ENCODE results near the gene DDOST. TPM values are rescaled to one million over a fixed set of nuclear protein-coding genes. Genes with fewer than 3 reads are reported as not detected.

DDOST gene
- polyA plus RNA-seq, 1 of the 3 experiments (the other 2 are of a cell fraction), result 602 TPM

GRCh38 chr1:20672265-20672632, 11.1 kb upstream of the DDOST start:
- no peaks in the 10 kb centered on the region for H4K20me1 ChIP-seq (ENCODE audit: insufficient read depth)
- no peaks in the 10 kb centered on the region for H3F3A ChIP-seq (replicated peaks; ENCODE audit: insufficient read depth)
- no peak overlapping the region for H3K4me2 ChIP-seq
- H3K27me3 ChIP-seq (ENCODE audit: insufficient read depth), result no peaks in the 10 kb centered on the region
- ChIA-PET POLR2A (no interaction called here), CTCF (no interaction called here)
- no peaks in the 10 kb centered on the region for H3K4me1 ChIP-seq (ENCODE audit: control insufficient read depth in 1 of 2, insufficient read depth in 2 of 2, low read depth in 1 of 2, low read length in 1 of 2)
- no peaks in the 10 kb centered on the region for H3K9me3 ChIP-seq
- H3K79me2 ChIP-seq (ENCODE audit: insufficient read depth), result no peaks in the 10 kb centered on the region
- no peak for DNase-seq
- no peaks in the 10 kb centered on the region for H3K36me3 ChIP-seq (replicated peaks in 1 of 2; ENCODE audit: control insufficient read depth in 1 of 2, insufficient read depth in 2 of 2, low read length in 1 of 2)
- no peak overlapping the region for H2AFZ ChIP-seq (ENCODE audit: low read depth)
- H3K4me3 ChIP-seq (ENCODE audit: low read depth in 2 of 2, low read length in 1 of 2), result no peak overlapping the region
- no peaks in the 10 kb centered on the region for H3K9me2 ChIP-seq
- no peak overlapping the region for H3K27ac ChIP-seq (ENCODE audit: low read depth in 2 of 2, low read length in 1 of 2)
- no peak overlapping the region for H3K9ac ChIP-seq
- TF ChIP-seq, protein P1, sequence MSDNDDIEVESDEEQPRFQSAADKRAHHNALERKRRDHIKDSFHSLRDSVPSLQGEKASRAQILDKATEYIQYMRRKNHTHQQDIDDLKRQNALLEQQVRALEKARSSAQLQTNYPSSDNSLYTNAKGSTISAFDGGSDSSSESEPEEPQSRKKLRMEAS (IDR thresholded peaks at IDR 0.05; ENCODE audit: low read depth), result no peak
- TF ChIP-seq MXI1 (IDR thresholded peaks at IDR 0.05; ENCODE audit: low read depth, low read length) (no peak), RCOR1 (IDR thresholded peaks at IDR 0.05; ENCODE audit: low read length) (no peak), TCF12 (IDR thresholded peaks at IDR 0.05) (no peak), SIN3A (IDR thresholded peaks at IDR 0.05; ENCODE audit: borderline replicate concordance, low read depth, low read length) (no peak), REST (IDR thresholded peaks at IDR 0.05; ENCODE audit: low read depth, low read length) (no peak)
- 89% methylated on average over 4 of the region's 4 CpGs for WGBS (ENCODE audit: low lambda C conversion rate)

DNA sequence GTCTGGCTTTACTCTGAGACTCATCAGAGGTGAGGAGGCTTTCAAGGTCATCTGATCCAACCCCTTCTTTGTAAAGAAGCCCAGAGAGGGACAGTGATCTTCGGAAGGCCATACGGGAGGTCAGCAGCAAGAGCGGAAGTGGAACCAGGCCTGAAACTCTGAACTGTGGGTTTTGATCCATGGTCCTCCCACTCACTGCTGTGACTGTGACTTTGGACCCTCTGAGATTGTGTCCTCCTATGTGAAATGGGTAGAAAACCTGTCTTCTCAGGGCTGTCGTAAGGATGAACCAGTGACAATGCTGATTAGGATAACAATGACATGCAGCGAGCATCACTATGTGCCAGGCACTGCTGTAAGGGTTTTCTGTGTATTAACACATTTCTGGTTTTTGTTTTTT, 9.8 kb upstream of the DDOST start:
- Histone ChIP-seq H3K4me2 (no peak overlapping the region), H2AFZ (ENCODE audit: low read depth) (no peak overlapping the region), H3K4me3 (ENCODE audit: low read depth in 2 of 2, low read length in 1 of 2) (no peak overlapping the region), H3K27ac (ENCODE audit: low read depth in 2 of 2, low read length in 1 of 2) (no peak overlapping the region), H3K4me1 (ENCODE audit: control insufficient read depth in 1 of 2, insufficient read depth in 2 of 2, low read depth in 1 of 2, low read length in 1 of 2) (no peaks in the 10 kb centered on the region), H4K20me1 (ENCODE audit: insufficient read depth) (no peaks in the 10 kb centered on the region), H3K36me3 (replicated peaks in 1 of 2; ENCODE audit: control insufficient read depth in 1 of 2, insufficient read depth in 2 of 2, low read length in 1 of 2) (no peaks in the 10 kb centered on the region), H3K9ac (no peak overlapping the region), H3K27me3 (ENCODE audit: insufficient read depth) (no peaks in the 10 kb centered on the region), H3K79me2 (ENCODE audit: insufficient read depth) (no peaks in the 10 kb centered on the region), H3K9me2 (no peaks in the 10 kb centered on the region), H3K9me3 (no peaks in the 10 kb centered on the region), H3F3A (replicated peaks; ENCODE audit: insufficient read depth) (no peaks in the 10 kb centered on the region)
- WGBS (ENCODE audit: low lambda C conversion rate), result 98% methylated on average over 5 of the region's 5 CpGs
- ChIA-PET CTCF (interaction anchor here (2.0 kb wide), 1 partner anchor 26 kb away, joined by 4 read pairs; no protein-coding TSS in a partner anchor), POLR2A (no interaction called here)
- no peak for DNase-seq
- TF ChIP-seq CHD2 (IDR thresholded peaks at IDR 0.05; ENCODE audit: low read length, partially characterized antibody) (no peak), MEF2A (IDR thresholded peaks at IDR 0.05; ENCODE audit: borderline replicate concordance, low read depth) (no peak), TAF1 (IDR thresholded peaks at IDR 0.05; ENCODE audit: borderline replicate concordance, low read depth, low read length) (no peak), RAD21 (IDR thresholded peaks at IDR 0.05; ENCODE audit: low read length) (no peak), NFIC (IDR thresholded peaks at IDR 0.05; ENCODE audit: borderline replicate concordance) (no peak), REST (IDR thresholded peaks at IDR 0.05; ENCODE audit: low read depth, low read length) (no peak), JUND (IDR thresholded peaks at IDR 0.05) (no peak), MXI1 (IDR thresholded peaks at IDR 0.05; ENCODE audit: low read depth, low read length) (no peak), ZBTB33 (IDR thresholded peaks at IDR 0.05; ENCODE audit: borderline replicate concordance, low read depth) (no peak), RXRA (IDR thresholded peaks at IDR 0.05; ENCODE audit: borderline replicate concordance, low read depth) (no peak), SMC3 (IDR thresholded peaks at IDR 0.05; ENCODE audit: low read depth, low read length) (no peak), FOXM1 (IDR thresholded peaks at IDR 0.05; ENCODE audit: low read depth) (no peak), GABPA (IDR thresholded peaks at IDR 0.05; ENCODE audit: low read depth) (no peak)
- TF ChIP-seq, protein P1 (IDR thresholded peaks at IDR 0.05; ENCODE audit: low read depth), result no peak
- TF ChIP-seq, protein P2, sequence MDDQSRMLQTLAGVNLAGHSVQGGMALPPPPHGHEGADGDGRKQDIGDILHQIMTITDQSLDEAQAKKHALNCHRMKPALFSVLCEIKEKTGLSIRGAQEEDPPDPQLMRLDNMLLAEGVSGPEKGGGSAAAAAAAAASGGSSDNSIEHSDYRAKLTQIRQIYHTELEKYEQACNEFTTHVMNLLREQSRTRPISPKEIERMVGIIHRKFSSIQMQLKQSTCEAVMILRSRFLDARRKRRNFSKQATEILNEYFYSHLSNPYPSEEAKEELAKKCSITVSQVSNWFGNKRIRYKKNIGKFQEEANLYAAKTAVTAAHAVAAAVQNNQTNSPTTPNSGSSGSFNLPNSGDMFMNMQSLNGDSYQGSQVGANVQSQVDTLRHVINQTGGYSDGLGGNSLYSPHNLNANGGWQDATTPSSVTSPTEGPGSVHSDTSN (IDR thresholded peaks at IDR 0.05), result no peak

All from SK-N-SH (cell line).